ENCODE measurements around the gene ZNRF3.

Gene ZNRF3

DNA sequence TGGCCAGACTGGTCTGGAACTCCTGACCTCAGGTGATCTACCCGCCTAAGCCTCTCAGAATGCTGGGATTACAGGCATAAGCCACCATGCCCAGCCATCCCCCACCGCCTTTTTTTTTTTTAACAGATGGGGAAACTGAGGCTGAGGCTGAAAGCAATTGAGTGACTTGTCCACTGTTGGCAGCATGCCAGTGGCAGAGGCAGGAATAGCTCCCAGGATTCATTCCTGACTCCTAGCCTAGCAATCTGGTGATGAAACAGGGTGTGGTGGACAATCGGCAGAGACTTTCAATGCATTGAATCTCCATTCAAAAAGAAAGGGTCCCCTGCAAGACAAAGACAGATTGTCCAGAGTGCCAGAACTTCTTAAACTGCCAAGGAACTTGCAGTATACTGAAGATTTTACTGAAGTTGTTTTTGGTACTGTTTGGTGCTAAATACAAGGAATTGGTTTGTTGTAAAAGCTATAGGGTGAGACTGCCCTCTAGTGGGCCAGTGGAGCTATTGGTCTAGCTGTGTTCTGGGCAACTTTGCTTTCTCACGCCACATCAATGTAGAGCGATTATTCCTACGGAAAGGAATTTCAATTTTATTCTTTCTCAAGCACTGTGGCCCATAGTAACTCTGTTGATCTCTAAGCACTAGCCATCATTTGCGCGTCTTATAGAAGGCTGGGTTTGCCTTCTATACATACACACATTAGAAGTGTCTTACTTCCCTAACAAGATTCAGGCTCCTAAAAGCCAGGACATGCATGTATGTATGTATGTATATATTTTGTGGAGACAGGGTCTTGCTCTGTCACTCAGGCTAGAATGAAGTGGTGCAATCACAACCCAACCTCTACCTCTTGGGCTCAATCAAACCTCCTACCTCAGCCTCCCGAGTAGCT is 157.3 kb downstream of the ZNRF3 start:
- in situ Hi-C loops (cut with HindIII; ENCODE audit: low sequenced_read_pairs) = no loop called here
- peak; percentile 93 for DNase-seq (ENCODE audit: low read depth)
- TF ChIP-seq, protein P1, sequence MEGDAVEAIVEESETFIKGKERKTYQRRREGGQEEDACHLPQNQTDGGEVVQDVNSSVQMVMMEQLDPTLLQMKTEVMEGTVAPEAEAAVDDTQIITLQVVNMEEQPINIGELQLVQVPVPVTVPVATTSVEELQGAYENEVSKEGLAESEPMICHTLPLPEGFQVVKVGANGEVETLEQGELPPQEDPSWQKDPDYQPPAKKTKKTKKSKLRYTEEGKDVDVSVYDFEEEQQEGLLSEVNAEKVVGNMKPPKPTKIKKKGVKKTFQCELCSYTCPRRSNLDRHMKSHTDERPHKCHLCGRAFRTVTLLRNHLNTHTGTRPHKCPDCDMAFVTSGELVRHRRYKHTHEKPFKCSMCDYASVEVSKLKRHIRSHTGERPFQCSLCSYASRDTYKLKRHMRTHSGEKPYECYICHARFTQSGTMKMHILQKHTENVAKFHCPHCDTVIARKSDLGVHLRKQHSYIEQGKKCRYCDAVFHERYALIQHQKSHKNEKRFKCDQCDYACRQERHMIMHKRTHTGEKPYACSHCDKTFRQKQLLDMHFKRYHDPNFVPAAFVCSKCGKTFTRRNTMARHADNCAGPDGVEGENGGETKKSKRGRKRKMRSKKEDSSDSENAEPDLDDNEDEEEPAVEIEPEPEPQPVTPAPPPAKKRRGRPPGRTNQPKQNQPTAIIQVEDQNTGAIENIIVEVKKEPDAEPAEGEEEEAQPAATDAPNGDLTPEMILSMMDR (IDR thresholded peaks at IDR 0.05; ENCODE audit: low read depth, low read length, missing control alignments) = peak; percentile 97
- no peak overlapping the region for H3K4me3 ChIP-seq (ENCODE audit: low read depth, low read length)

DNA sequence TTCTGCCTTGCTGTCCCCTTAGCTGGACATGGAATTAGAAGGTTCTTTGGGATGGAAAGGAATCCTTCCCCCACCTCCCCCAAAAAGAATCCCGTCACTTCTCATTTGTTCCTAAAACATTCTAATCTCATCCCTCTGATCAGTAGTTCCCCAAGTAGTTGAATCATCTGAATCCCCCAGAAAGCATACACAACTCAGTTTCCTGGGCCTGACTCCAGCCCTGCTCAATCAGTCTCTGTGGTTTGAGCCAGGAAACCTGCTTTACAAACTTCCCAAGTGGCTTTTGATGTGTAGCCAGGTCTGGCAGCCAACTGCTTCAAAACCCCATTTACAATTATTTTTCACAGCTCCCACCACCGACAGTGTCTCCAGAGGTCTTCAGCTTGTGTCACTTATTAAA is 158.0 kb downstream of the ZNRF3 start:
- DNase-seq (ENCODE audit: low read depth) = peak; percentile 89
- H3K4me3 ChIP-seq (ENCODE audit: low read depth, low read length) = no peak overlapping the region
- in situ Hi-C loops (cut with HindIII; ENCODE audit: low sequenced_read_pairs) = no loop called here
- TF ChIP-seq, protein P1 (IDR thresholded peaks at IDR 0.05; ENCODE audit: low read depth, low read length, missing control alignments) = no peak

DNA sequence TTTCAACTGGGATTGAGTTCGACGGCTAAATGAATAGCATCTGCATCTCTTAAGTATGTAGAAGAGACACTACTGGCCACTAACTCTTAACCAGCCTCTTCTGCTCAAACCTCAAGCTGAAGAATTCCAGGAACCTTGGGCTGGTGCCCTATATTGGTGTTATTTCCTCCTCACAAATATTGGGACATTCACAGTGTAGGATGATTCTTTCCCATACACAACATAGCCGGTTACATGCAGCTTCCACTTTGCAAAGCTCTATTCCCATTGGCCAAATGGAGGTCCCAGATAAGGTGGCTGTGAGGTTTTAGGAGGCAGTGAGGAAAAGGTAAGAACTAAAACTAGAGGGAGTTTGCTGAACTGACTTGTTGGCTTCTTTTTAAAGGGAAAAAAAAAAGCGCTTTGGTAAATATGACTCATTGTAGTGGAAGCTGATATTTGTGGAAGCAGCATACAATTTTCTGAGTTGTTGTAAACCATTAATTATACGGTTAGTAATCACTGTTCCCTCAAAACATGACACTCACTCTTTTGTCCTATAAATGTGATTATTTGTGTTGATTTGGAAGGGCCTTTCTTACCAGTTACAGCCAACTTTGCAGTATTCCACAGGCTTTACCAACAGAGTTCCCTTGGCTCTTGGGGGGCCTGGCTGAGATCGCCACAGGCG is 160.7 kb downstream of the ZNRF3 start:
- no peak overlapping the region for H3K4me3 ChIP-seq (ENCODE audit: low read depth, low read length)
- DNase-seq (ENCODE audit: low read depth) = no peak
- TF ChIP-seq, protein P1 (IDR thresholded peaks at IDR 0.05; ENCODE audit: low read depth, low read length, missing control alignments) = peak; percentile 5
- in situ Hi-C loops (cut with HindIII; ENCODE audit: low sequenced_read_pairs) = no loop called here

DNA sequence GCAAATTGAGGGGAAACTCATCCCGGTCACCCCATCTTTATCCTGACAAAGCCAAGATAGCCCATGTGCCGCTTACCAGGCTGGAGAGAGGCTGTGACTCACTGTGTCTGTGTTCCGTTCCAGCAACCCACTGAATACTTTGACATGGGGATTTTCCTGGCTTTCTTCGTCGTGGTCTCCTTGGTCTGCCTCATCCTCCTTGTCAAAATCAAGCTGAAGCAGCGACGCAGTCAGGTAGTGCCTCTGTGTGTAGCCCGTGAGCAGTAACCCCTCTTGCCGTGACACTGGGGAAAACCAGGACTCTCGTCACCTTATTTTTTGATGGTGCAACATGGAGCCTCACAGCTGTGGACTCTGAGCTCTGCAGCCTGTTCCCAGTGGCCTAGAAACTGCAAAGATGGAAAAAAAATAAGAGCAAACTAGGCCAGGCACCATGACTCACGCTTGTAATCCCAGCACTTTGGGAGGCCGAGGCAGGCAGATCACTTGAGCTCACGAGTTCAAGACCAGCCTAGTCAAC is 161.3 kb downstream of the ZNRF3 start:
- TF ChIP-seq, protein P1 (IDR thresholded peaks at IDR 0.05; ENCODE audit: low read depth, low read length, missing control alignments) = no peak
- H3K4me3 ChIP-seq (ENCODE audit: low read depth, low read length) = no peak overlapping the region
- in situ Hi-C loops (cut with HindIII; ENCODE audit: low sequenced_read_pairs) = no loop called here
- no peak for DNase-seq (ENCODE audit: low read depth)

DNA sequence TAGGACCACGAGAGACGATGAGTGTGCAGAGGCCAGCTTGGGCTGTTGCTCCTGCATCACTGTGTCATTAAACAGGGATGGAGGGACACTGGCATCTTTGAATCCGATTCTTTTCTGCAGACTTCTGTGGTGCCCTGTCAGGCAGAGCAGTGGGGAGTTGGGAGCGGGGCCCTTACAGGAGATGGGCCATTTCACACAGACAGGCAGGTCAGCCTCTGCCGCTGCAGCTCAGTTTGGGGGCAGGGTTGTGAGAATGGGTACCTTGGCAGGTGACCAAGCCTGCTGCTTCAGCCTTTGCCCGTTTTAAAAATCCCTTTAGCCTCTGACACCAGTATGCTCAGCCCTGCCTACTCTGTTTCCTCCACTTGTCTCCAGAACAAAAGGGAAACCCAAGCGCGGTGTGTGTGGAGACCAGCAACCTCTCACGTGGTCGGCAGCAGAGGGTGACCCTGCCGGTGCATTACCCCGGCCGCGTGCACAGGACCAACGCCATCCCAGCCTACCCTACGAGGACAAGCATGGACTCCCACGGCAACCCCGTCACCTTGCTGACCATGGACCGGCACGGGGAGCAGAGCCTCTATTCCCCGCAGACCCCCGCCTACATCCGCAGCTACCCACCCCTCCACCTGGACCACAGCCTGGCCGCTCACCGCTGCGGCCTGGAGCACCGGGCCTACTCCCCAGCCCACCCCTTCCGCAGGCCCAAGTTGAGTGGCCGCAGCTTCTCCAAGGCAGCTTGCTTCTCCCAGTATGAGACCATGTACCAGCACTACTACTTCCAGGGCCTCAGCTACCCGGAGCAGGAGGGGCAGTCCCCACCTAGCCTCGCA is 165.7 kb downstream of the ZNRF3 start:
- in situ Hi-C loops (cut with HindIII; ENCODE audit: low sequenced_read_pairs) = no loop called here
- H3K4me3 ChIP-seq (ENCODE audit: low read depth, low read length) = no peak overlapping the region
- DNase-seq (ENCODE audit: low read depth) = no peak
- TF ChIP-seq, protein P1 (IDR thresholded peaks at IDR 0.05; ENCODE audit: low read depth, low read length, missing control alignments) = no peak

Data from astrocyte of the cerebellum (primary cell).